NCI-H1436 treated with DMSO at 0.1 percent for 48 hours (cell line): ENCODE measurements around the gene PDE1A.

Experiments used
- DNase-seq: peaks from one replicate; lab custom pipeline; 2025; lab: John Stamatoyannopoulos, UW

PDE1A gene

GRCh38 chr2:182266909-182267308, 159.9 kb downstream of the PDE1A start:
- no peak for DNase-seq

- no peak for DNase-seq
Measured at GRCh38 chr2:182265718-182266117, 161.1 kb downstream of the PDE1A start.

- DNase-seq = no peak
Measured at GRCh38 chr2:182261860-182262387, 164.9 kb downstream of the PDE1A start.

- no peak for DNase-seq
Measured at GRCh38 chr2:182259629-182260150, 167.1 kb downstream of the PDE1A start.

GRCh38 chr2:182252534-182252933, 174.3 kb downstream of the PDE1A start:
- no peak for DNase-seq

- DNase-seq = no peak
Measured at GRCh38 chr2:182248898-182249297, 177.9 kb downstream of the PDE1A start.

GRCh38 chr2:182248362-182248761, 178.5 kb downstream of the PDE1A start:
- no peak for DNase-seq

GRCh38 chr2:182247831-182248230, 179.0 kb downstream of the PDE1A start:
- DNase-seq = no peak

GRCh38 chr2:182245963-182246362, 180.9 kb downstream of the PDE1A start:
- DNase-seq = no peak

- no peak for DNase-seq
Measured at GRCh38 chr2:182242609-182243008, 184.2 kb downstream of the PDE1A start.

- DNase-seq = no peak
Measured at GRCh38 chr2:182241936-182242335, 184.9 kb downstream of the PDE1A start.

GRCh38 chr2:182240862-182241371, 185.9 kb downstream of the PDE1A start:
- no peak for DNase-seq

GRCh38 chr2:182230561-182230960, 196.3 kb downstream of the PDE1A start:
- no peak for DNase-seq

- no peak for DNase-seq
Measured at GRCh38 chr2:182229297-182229696, 197.5 kb downstream of the PDE1A start.

GRCh38 chr2:182228741-182229140, 198.1 kb downstream of the PDE1A start:
- no peak for DNase-seq

GRCh38 chr2:182228073-182228473, 198.8 kb downstream of the PDE1A start:
- peak; percentile 60 for DNase-seq

GRCh38 chr2:182226807-182227206, 200.0 kb downstream of the PDE1A start:
- no peak for DNase-seq

GRCh38 chr2:182224669-182225068, 202.2 kb downstream of the PDE1A start:
- no peak for DNase-seq

GRCh38 chr2:182220998-182221397, 205.8 kb downstream of the PDE1A start:
- no peak for DNase-seq

- no peak for DNase-seq
Measured at GRCh38 chr2:182220335-182220734, 206.5 kb downstream of the PDE1A start.

GRCh38 chr2:182210669-182211068, 216.2 kb downstream of the PDE1A start:
- DNase-seq = no peak

GRCh38 chr2:182208421-182208820, 218.4 kb downstream of the PDE1A start:
- no peak for DNase-seq

- no peak for DNase-seq
Measured at GRCh38 chr2:182207049-182207746, 219.6 kb downstream of the PDE1A start.

- DNase-seq = no peak
Measured at GRCh38 chr2:182197529-182197928, 229.3 kb downstream of the PDE1A start.
